H9 (cell line): ENCODE results near the gene ST8SIA6. TPM values are rescaled to one million over a fixed set of nuclear protein-coding genes. Genes with fewer than 3 reads are reported as not detected.

Experiments
- DNase-seq: peaks from one replicate; pipeline ENCODE4 v3.0.0-alpha.2; 2017
- H2AFZ ChIP-seq: one replicate; pipeline ENCODE4 v1.6.1; 2013; ENCODE audit warnings: mild to moderate bottlenecking, low read length, control low read depth, moderate library complexity
- H2AK5ac ChIP-seq: 2 replicates; pipeline ENCODE4 v1.6.1; 2013; ENCODE audit warnings: low read length, control low read depth, mixed read lengths; ENCODE audit not compliant: insufficient read length
- H2BK120ac ChIP-seq: one replicate; pipeline ENCODE4 v1.6.1; 2013; ENCODE audit warnings: low read depth, mild to moderate bottlenecking, low read length, control low read depth, inconsistent platforms; ENCODE audit not compliant: poor library complexity, severe bottlenecking
- H2BK12ac ChIP-seq: 2 replicates; pipeline ENCODE4 v1.6.1; 2013; ENCODE audit warnings: low read length, control low read depth, mixed read lengths, low read depth; ENCODE audit not compliant: insufficient read length
- H2BK15ac ChIP-seq: 2 replicates; pipeline ENCODE4 v1.6.1; 2013; ENCODE audit warnings: low read depth, low read length, control low read depth
- H2BK20ac ChIP-seq: one replicate; pipeline ENCODE4 v1.6.1; 2013; ENCODE audit warnings: low read depth, mild to moderate bottlenecking, low read length, control low read depth, inconsistent platforms; ENCODE audit not compliant: poor library complexity, severe bottlenecking
- H2BK5ac ChIP-seq: 2 replicates; pipeline ENCODE4 v1.6.1; 2013; ENCODE audit warnings: low read length, control low read depth, mixed read lengths; ENCODE audit not compliant: insufficient read length
- H3K14ac ChIP-seq: 2 replicates; pipeline ENCODE4 v1.6.1; 2013; ENCODE audit warnings: low read length, control low read depth; ENCODE audit not compliant: insufficient read depth
- H3K18ac ChIP-seq: 2 replicates; pipeline ENCODE4 v1.6.1; 2013; ENCODE audit warnings: low read depth, mild to moderate bottlenecking, mixed read lengths, low read length, control low read depth; ENCODE audit not compliant: insufficient read length
- H3K23ac ChIP-seq: 2 replicates; pipeline ENCODE4 v1.6.1; 2013; ENCODE audit warnings: low read length, control low read depth, mixed read lengths, low read depth; ENCODE audit not compliant: insufficient read length
- H3K23me2 ChIP-seq: 2 replicates; pipeline ENCODE4 v1.6.1; 2013; ENCODE audit warnings: low read depth, mild to moderate bottlenecking, mixed read lengths, low read length, control low read depth; ENCODE audit not compliant: insufficient read length, poor library complexity, severe bottlenecking
- H3K27ac ChIP-seq: 2 replicates; pipeline ENCODE4 v1.5.1; 2013; ENCODE audit warnings: low read length, control low read depth, mixed read lengths, low read depth; ENCODE audit not compliant: insufficient read length
- H3K27me3 ChIP-seq: 2 replicates; pipeline ENCODE4 v1.6.1; 2013; ENCODE audit warnings: low read length, control low read depth, inconsistent platforms; ENCODE audit not compliant: insufficient read depth
- H3K4ac ChIP-seq: 2 replicates; pipeline ENCODE4 v1.6.1; 2013; ENCODE audit warnings: low read depth, mild to moderate bottlenecking, control low read depth, inconsistent platforms, low read length, moderate library complexity
- H3K4me1 ChIP-seq: 2 replicates; pipeline ENCODE4 v1.6.1; 2013; ENCODE audit warnings: low read length, control low read depth, inconsistent platforms; ENCODE audit not compliant: insufficient read depth
- H3K4me2 ChIP-seq: 2 replicates; pipeline ENCODE4 v1.6.1; 2013; ENCODE audit warnings: low read length, control low read depth, mixed read lengths; ENCODE audit not compliant: insufficient read length, insufficient read depth
- H3K56ac ChIP-seq: 2 replicates; pipeline ENCODE4 v1.6.1; 2013; ENCODE audit warnings: low read depth, mild to moderate bottlenecking, mixed read lengths, low read length, control low read depth; ENCODE audit not compliant: insufficient read length
- H3K79me1 ChIP-seq: 2 replicates; pipeline ENCODE4 v1.6.1; 2013; ENCODE audit warnings: low read depth, mild to moderate bottlenecking, moderate library complexity, low read length, control low read depth, inconsistent platforms; ENCODE audit not compliant: insufficient read depth, poor library complexity, severe bottlenecking
- H3K79me2 ChIP-seq: 2 replicates; pipeline ENCODE4 v1.6.1; 2013; ENCODE audit warnings: low read length, control low read depth, inconsistent platforms; ENCODE audit not compliant: insufficient read depth
- H3K9ac ChIP-seq: 2 replicates; pipeline ENCODE4 v1.6.1; 2013; ENCODE audit warnings: low read length, control low read depth, mixed read lengths; ENCODE audit not compliant: insufficient read length; ENCODE audit errors: extremely low read depth
- H3K9me3 ChIP-seq: one replicate; pipeline ENCODE4 v1.6.1; 2013; ENCODE audit warnings: low read depth, low read length, inconsistent platforms; ENCODE audit not compliant: control insufficient read depth
- H3T11ph ChIP-seq: one replicate; pipeline ENCODE4 v1.6.1; 2013; ENCODE audit warnings: mild to moderate bottlenecking, low read length, control low read depth, inconsistent platforms
- H4K20me1 ChIP-seq: one replicate; pipeline ENCODE4 v1.6.1; 2013; ENCODE audit not compliant: control insufficient read depth, insufficient read length, insufficient read depth
- H4K5ac ChIP-seq: 2 replicates; pipeline ENCODE4 v1.6.1; 2013; ENCODE audit warnings: low read depth, mild to moderate bottlenecking, mixed read lengths, low read length, control low read depth; ENCODE audit not compliant: insufficient read length
- H4K8ac ChIP-seq: replicated peaks from 2 replicates; pipeline ENCODE4 v1.6.1; 2013; ENCODE audit warnings: low read length, control low read depth, mixed read lengths, low read depth; ENCODE audit not compliant: insufficient read length
- H4K91ac ChIP-seq: 2 replicates; pipeline ENCODE4 v1.6.1; 2013; ENCODE audit warnings: low read depth, mild to moderate bottlenecking, moderate library complexity, mixed read lengths, low read length, control low read depth; ENCODE audit not compliant: insufficient read length
- H3K27ac Mint-ChIP-seq, 3 experiments: 2 replicates in 2 of 3; 3 replicates in 1 of 3; pipeline ENCODE4 v1.8.0; 2020 to 2021; ENCODE audit warnings: mixed read lengths in 3 of 3, mild to moderate bottlenecking in 1 of 3, moderate library complexity in 1 of 3
- H3K27me3 Mint-ChIP-seq: 2 replicates; pipeline ENCODE4 v1.8.0; 2021; ENCODE audit warnings: low read depth, mild to moderate bottlenecking, moderate library complexity, mixed read lengths
- H3K36me3 Mint-ChIP-seq, 3 experiments: 2 replicates in 2 of 3; 3 replicates in 1 of 3; pipeline ENCODE4 v1.8.0; 2020 to 2021; ENCODE audit warnings: low read depth in 3 of 3, mixed read lengths in 3 of 3; ENCODE audit not compliant: insufficient read depth in 1 of 3
- H3K4me1 Mint-ChIP-seq, 2 experiments: 2 replicates each; pipeline ENCODE4 v1.8.0; 2020; ENCODE audit warnings: mixed read lengths in 2 of 2
- H3K4me3 Mint-ChIP-seq, 2 experiments: 2 replicates in 1 of 2; 3 replicates in 1 of 2; pipeline ENCODE4 v1.8.0; 2020 to 2021; ENCODE audit warnings: mild to moderate bottlenecking in 2 of 2, mixed read lengths in 2 of 2, moderate library complexity in 1 of 2
- H3K9me3 Mint-ChIP-seq, 2 experiments: 2 replicates in 1 of 2; 3 replicates in 1 of 2; pipeline ENCODE4 v1.8.0; 2020; ENCODE audit warnings: mild to moderate bottlenecking in 2 of 2, mixed read lengths in 2 of 2, moderate library complexity in 1 of 2
- WGBS: extraction: QIAGEN DNeasy Blood & Tissue Kit; methylation state at CpG from one replicate; pipeline ENCODE4 v1.1.7; 2013; ENCODE audit warnings: missing lambda C conversion rate, low lambda C conversion rate, mixed read lengths; ENCODE audit not compliant: insufficient read length; ENCODE audit errors: extremely low coverage; 5-methylcytosine and 5-hydroxymethylcytosine counted together
- total RNA-seq: library from RNA; stranded (reverse); gene quantifications from 2 replicates; pipeline ENCODE4 v1.2.1, GENCODE V29; 2021
- TF ChIP-seq, protein P1 (sequence below): fragments of 200-600 bp; sonication (generic); conservative IDR thresholded peaks from 3 replicates; pipeline ENCODE4 v1.8.0; 2021; ENCODE audit warnings: antibody characterized with exemption, mild to moderate bottlenecking

Gene ST8SIA6
- total RNA-seq, 1 experiment from 2014 or later = 0.37 TPM

DNA sequence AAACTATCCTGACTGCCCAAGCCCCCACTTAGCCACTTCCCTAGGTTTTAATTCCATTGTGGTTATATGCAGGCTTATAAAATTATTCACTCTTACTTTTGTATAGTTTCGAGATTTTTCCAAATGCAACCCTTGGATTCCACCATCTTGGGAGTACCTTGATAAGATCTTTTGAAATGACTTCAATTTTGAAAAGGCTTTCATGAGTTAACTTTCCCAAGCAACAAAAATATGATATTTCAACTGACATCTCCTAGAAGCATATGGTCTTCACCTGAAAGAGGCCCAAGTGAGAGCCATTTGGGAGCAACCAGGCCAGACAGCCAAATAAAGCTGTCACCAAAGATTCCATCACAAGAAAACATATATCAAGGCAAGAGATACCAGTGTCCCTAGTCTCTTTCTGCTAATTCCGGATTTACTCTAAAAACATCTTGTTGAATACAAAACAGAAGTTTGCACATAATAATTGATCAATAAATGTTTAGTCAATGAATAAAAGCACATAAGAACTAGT, 1.7 kb upstream of the ST8SIA6 start:
- no peaks in the 10 kb centered on the region for H3K79me2 ChIP-seq
- no peak overlapping the region for H4K91ac ChIP-seq
- H4K8ac ChIP-seq = no peak overlapping the region
- no peak overlapping the region for H2BK12ac ChIP-seq
- H3K4me1 ChIP-seq = no peaks in the 10 kb centered on the region; the same call in 1 of the 2 replicates
- no peak overlapping the region for H3T11ph ChIP-seq
- H3K56ac ChIP-seq = no peak overlapping the region
- no peak overlapping the region for H3K4ac ChIP-seq
- H4K5ac ChIP-seq = no peak overlapping the region
- H3K4me1 Mint-ChIP-seq = peaks cover 25 to 34% of the 10 kb centered on the region in 2 experiments
- no peaks in the 10 kb centered on the region for H3K79me1 ChIP-seq
- peaks cover 5% of the 10 kb centered on the region for H3K9me3 ChIP-seq
- no peak overlapping the region for H3K27ac Mint-ChIP-seq
- H2BK15ac ChIP-seq = no peak overlapping the region
- no peak overlapping the region for H3K4me3 Mint-ChIP-seq
- H3K14ac ChIP-seq = no peak overlapping the region
- peaks cover 47% of the 10 kb centered on the region for H3K27me3 Mint-ChIP-seq
- H3K9me3 Mint-ChIP-seq = peaks cover 13 to 14% of the 10 kb centered on the region in 2 experiments
- H3K36me3 Mint-ChIP-seq = peaks cover 0 to 10% (median 4%) of the 10 kb centered on the region in 3 experiments; a peak in 4 of 7 replicates
- no peak for DNase-seq
- H2AFZ ChIP-seq = no peak overlapping the region
- no peak overlapping the region for H2AK5ac ChIP-seq
- WGBS = no CpG with 5 or more reads among the region's 2 CpGs
- no peak overlapping the region for H3K23ac ChIP-seq
- peaks cover 10% of the 10 kb centered on the region for H3K27me3 ChIP-seq
- no peak overlapping the region for H2BK120ac ChIP-seq
- TF ChIP-seq, protein P1, sequence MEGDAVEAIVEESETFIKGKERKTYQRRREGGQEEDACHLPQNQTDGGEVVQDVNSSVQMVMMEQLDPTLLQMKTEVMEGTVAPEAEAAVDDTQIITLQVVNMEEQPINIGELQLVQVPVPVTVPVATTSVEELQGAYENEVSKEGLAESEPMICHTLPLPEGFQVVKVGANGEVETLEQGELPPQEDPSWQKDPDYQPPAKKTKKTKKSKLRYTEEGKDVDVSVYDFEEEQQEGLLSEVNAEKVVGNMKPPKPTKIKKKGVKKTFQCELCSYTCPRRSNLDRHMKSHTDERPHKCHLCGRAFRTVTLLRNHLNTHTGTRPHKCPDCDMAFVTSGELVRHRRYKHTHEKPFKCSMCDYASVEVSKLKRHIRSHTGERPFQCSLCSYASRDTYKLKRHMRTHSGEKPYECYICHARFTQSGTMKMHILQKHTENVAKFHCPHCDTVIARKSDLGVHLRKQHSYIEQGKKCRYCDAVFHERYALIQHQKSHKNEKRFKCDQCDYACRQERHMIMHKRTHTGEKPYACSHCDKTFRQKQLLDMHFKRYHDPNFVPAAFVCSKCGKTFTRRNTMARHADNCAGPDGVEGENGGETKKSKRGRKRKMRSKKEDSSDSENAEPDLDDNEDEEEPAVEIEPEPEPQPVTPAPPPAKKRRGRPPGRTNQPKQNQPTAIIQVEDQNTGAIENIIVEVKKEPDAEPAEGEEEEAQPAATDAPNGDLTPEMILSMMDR = no peak
- no peak overlapping the region for H2BK5ac ChIP-seq
- H3K23me2 ChIP-seq = peaks cover 11% of the 10 kb centered on the region
- no peak overlapping the region for H3K27ac ChIP-seq
- no peaks in the 10 kb centered on the region for H4K20me1 ChIP-seq
- no peak overlapping the region for H2BK20ac ChIP-seq
- H3K9ac ChIP-seq = no peak overlapping the region
- H3K4me2 ChIP-seq = no peak overlapping the region
- no peak overlapping the region for H3K18ac ChIP-seq
